ENCODE data around the gene EGR1. TPM values are rescaled to one million over a fixed set of nuclear protein-coding genes. Genes with fewer than 3 reads are reported as not detected.

Gene EGR1
- polyA plus RNA-seq, 2 of the 4 experiments (the other 2 are of a cell fraction) = 0.59 to 49.3 TPM

DNA sequence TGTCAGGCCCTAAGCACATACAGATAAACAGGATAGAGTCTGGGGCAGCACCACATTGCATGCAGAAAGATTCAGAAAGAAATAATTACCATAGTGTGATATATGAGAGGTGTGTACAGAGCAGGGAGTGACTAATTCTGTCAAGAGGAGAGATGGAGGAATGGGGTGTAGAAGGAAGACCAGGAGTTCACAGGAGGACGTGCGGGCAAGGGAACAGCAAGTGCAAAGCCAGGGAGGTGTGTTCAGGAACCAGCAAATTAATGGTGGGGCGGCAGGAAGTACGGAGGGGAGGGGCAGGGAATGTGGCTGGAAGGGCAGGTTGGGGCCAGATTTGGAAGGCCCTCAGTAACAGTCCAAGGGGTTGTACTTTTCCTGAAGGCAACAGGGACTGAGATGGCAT, 17.4 kb downstream of the EGR1 start:
- no peaks in the 10 kb centered on the region for H3K4me1 ChIP-seq
- H3K4me3 ChIP-seq = no peak overlapping the region
- no peak overlapping the region for H3K27ac ChIP-seq
- no peak for FAIRE-seq
- 58% methylated on average over 4 of the region's 4 CpGs for WGBS (ENCODE audit: missing lambda C conversion rate)
- CTCF ChIA-PET = interaction anchor here (1.2 to 2.3 kb wide), 3 partner anchors 9 to 33 kb away, joined by 3 to 11 read pairs (median 4); no protein-coding TSS in a partner anchor
- DNase-seq (ENCODE audit: low read depth in 1 of 2, low spot score in 1 of 2) = no peak
- POLR2A ChIA-PET = no interaction called here
- no peaks in the 10 kb centered on the region for H3K9me3 ChIP-seq
- TF ChIP-seq ZSCAN20 (CRISPR knock-in tag; IDR thresholded peaks at IDR 0.05) = no peak
- no peak for TF ChIP-seq PHF8 (IDR thresholded peaks at IDR 0.05; ENCODE audit: borderline replicate concordance, low read depth)
- TF ChIP-seq ESRRA (IDR thresholded peaks at IDR 0.05; ENCODE audit: borderline replicate concordance, low read length) = no peak
- TF ChIP-seq, protein P1, sequence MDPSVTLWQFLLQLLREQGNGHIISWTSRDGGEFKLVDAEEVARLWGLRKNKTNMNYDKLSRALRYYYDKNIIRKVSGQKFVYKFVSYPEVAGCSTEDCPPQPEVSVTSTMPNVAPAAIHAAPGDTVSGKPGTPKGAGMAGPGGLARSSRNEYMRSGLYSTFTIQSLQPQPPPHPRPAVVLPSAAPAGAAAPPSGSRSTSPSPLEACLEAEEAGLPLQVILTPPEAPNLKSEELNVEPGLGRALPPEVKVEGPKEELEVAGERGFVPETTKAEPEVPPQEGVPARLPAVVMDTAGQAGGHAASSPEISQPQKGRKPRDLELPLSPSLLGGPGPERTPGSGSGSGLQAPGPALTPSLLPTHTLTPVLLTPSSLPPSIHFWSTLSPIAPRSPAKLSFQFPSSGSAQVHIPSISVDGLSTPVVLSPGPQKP (IDR thresholded peaks at IDR 0.05; ENCODE audit: low read depth, low read length) = no peak
- TF ChIP-seq MAZ (IDR thresholded peaks at IDR 0.05; ENCODE audit: borderline replicate concordance, low read depth, low read length) = no peak
- no peak for TF ChIP-seq REST (IDR thresholded peaks at IDR 0.05)
- no peak for TF ChIP-seq KDM1A (IDR thresholded peaks at IDR 0.05; ENCODE audit: low read depth)
- no peak for TF ChIP-seq NR3C1 (IDR thresholded peaks at IDR 0.05)
- no peak for TF ChIP-seq FOXS1 (CRISPR knock-in tag; IDR thresholded peaks at IDR 0.05)
- no peak for TF ChIP-seq CBX2 (IDR thresholded peaks at IDR 0.05; ENCODE audit: borderline replicate concordance, low read depth)
- TF ChIP-seq MYC (IDR thresholded peaks at IDR 0.05; ENCODE audit: borderline replicate concordance, low read length) = no peak
- no peak overlapping the region for H3K4me2 ChIP-seq
- ATAC-seq = peak; percentile 54 to 68

GRCh38 chr5:138488481-138488945, 23.2 kb downstream of the EGR1 start:
- no peak for DNase-seq (ENCODE audit: low read depth in 1 of 2, low spot score in 1 of 2)
- no peak overlapping the region for H3K4me3 ChIP-seq
- ChIA-PET CTCF (interaction anchor here (2.5 kb wide), 1 partner anchor 15 kb away, joined by 21 read pairs; no protein-coding TSS in a partner anchor), POLR2A (no interaction called here)
- no peak for ATAC-seq
- no peaks in the 10 kb centered on the region for H3K9me3 ChIP-seq
- H3K27ac ChIP-seq = no peak overlapping the region
- WGBS (ENCODE audit: missing lambda C conversion rate) = 53% methylated on average over 5 of the region's 5 CpGs
- H3K4me2 ChIP-seq = no peak overlapping the region
- FAIRE-seq = no peak
- TF ChIP-seq KDM5A (IDR thresholded peaks at IDR 0.05) (no peak), NPAS2 (CRISPR knock-in tag; IDR thresholded peaks at IDR 0.05; ENCODE audit: borderline replicate concordance) (no peak), HDAC2 (IDR thresholded peaks at IDR 0.05) (no peak), HEYL (CRISPR knock-in tag; IDR thresholded peaks at IDR 0.05) (no peak), HES2 (IDR thresholded peaks at IDR 0.05) (no peak), CHD4 (IDR thresholded peaks at IDR 0.05; ENCODE audit: borderline replicate concordance) (no peak), EHMT2 (IDR thresholded peaks at IDR 0.05; ENCODE audit: low read depth) (no peak)
- H3K4me1 ChIP-seq = peaks cover 9% of the 10 kb centered on the region; the same call in 1 of the 3 replicates

DNA sequence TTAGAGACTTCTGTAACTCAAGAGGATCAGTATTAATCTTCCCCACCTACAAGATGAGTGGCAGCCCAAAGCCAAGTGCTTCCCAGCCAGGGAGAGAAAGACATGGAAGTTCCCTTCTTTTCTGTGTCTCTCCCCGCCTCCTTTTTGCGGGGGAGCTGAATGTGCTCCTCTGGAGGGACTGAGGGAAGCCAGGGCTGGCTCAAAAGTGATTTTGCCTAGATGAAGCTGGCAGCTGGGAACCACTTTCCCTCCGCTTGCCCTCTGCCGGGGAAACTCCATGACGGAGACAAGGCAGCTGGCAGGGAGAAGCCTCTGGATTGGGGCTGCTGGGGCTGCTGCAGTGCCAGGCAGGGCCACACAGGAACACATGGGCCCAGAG, 24.4 kb downstream of the EGR1 start:
- ChIA-PET CTCF (interaction anchor here (0.6 to 2.5 kb wide), 5 partner anchors 14 to 160 kb away, joined by 3 to 21 read pairs (median 3); partner anchors contain the start of gene EGR1), POLR2A (no interaction called here)
- no peak overlapping the region for H3K27ac ChIP-seq
- 80% methylated on average over 5 of the region's 5 CpGs for WGBS (ENCODE audit: missing lambda C conversion rate)
- ATAC-seq (peak in 1 of 2 experiments; percentile 7; a peak in 2 of 6 replicates), FAIRE-seq (no peak), DNase-seq (ENCODE audit: low read depth in 1 of 2, low spot score in 1 of 2) (no peak)
- peaks cover 9% of the 10 kb centered on the region; the same call in 1 of the 3 replicates for H3K4me1 ChIP-seq
- no peak overlapping the region for H3K4me2 ChIP-seq
- H3K4me3 ChIP-seq = no peak overlapping the region
- no peaks in the 10 kb centered on the region for H3K9me3 ChIP-seq
- TF ChIP-seq PHF8 (IDR thresholded peaks at IDR 0.05; ENCODE audit: borderline replicate concordance, low read depth) (no peak), ZNF302 (CRISPR knock-in tag; IDR thresholded peaks at IDR 0.05) (no peak), SREBF2 (IDR thresholded peaks at IDR 0.05) (no peak), NR3C1 (IDR thresholded peaks at IDR 0.05) (no peak), HEYL (CRISPR knock-in tag; IDR thresholded peaks at IDR 0.05) (no peak), EHF (CRISPR knock-in tag; IDR thresholded peaks at IDR 0.05) (no peak), FOSB (CRISPR knock-in tag; IDR thresholded peaks at IDR 0.05) (no peak), CHD2 (IDR thresholded peaks at IDR 0.05; ENCODE audit: low read length, partially characterized antibody) (no peak), TFCP2L1 (CRISPR knock-in tag; IDR thresholded peaks at IDR 0.05) (no peak), FOSL2 (IDR thresholded peaks at IDR 0.05) (no peak), FOSL2 (CRISPR knock-in tag; IDR thresholded peaks at IDR 0.05) (no peak), RNF2 (IDR thresholded peaks at IDR 0.05; ENCODE audit: borderline replicate concordance, low read depth) (no peak), HDAC2 (IDR thresholded peaks at IDR 0.05) (no peak), NPAS2 (CRISPR knock-in tag; IDR thresholded peaks at IDR 0.05; ENCODE audit: borderline replicate concordance) (no peak), CEBPB (IDR thresholded peaks at IDR 0.05) (no peak), HES2 (IDR thresholded peaks at IDR 0.05) (no peak), RFX5 (IDR thresholded peaks at IDR 0.05) (no peak)
